ENCODE measurements around the gene ZFP36L1. TPM values are rescaled to one million over a fixed set of nuclear protein-coding genes. Genes with fewer than 3 reads are reported as not detected.

Gene ZFP36L1
- total RNA-seq, 1 donor, result 228 TPM

- Histone ChIP-seq H3K9me3 (ENCODE audit: low read depth, low read length) (no peaks in the 10 kb centered on the region), H3K4me3 (ENCODE audit: low read length) (no peak overlapping the region), H3K4me1 (ENCODE audit: insufficient read depth, low read length) (peaks cover 36% of the 10 kb centered on the region), H3K27me3 (ENCODE audit: insufficient read depth, low read length) (no peaks in the 10 kb centered on the region)
These were observed 35.2 kb downstream of the ZFP36L1 start for GRCh38 chr14:68757618-68758081.

- Histone ChIP-seq H3K9me3 (ENCODE audit: low read depth, low read length) (no peaks in the 10 kb centered on the region), H3K4me3 (ENCODE audit: low read length) (no peak overlapping the region), H3K4me1 (ENCODE audit: insufficient read depth, low read length) (peaks cover 36% of the 10 kb centered on the region), H3K27me3 (ENCODE audit: insufficient read depth, low read length) (no peaks in the 10 kb centered on the region)
These were observed 36.1 kb downstream of the ZFP36L1 start for GRCh38 chr14:68756734-68757133.

GRCh38 chr14:68756000-68756481, 36.8 kb downstream of the ZFP36L1 start:
- Histone ChIP-seq H3K27me3 (ENCODE audit: insufficient read depth, low read length) (no peaks in the 10 kb centered on the region), H3K4me3 (ENCODE audit: low read length) (no peak overlapping the region)

GRCh38 chr14:68755016-68755353, 37.9 kb downstream of the ZFP36L1 start:
- no peaks in the 10 kb centered on the region for H3K27me3 ChIP-seq (ENCODE audit: insufficient read depth, low read length)
- H3K9me3 ChIP-seq (ENCODE audit: low read depth, low read length), result no peaks in the 10 kb centered on the region
- no peak overlapping the region for H3K4me3 ChIP-seq (ENCODE audit: low read length)
- peaks cover 36% of the 10 kb centered on the region for H3K4me1 ChIP-seq (ENCODE audit: insufficient read depth, low read length)

More at GRCh38 chr14:68756000-68756481, 36.8 kb downstream of the ZFP36L1 start:
- Histone ChIP-seq H3K4me1 (ENCODE audit: insufficient read depth, low read length) (peaks cover 36% of the 10 kb centered on the region), H3K9me3 (ENCODE audit: low read depth, low read length) (no peaks in the 10 kb centered on the region)

- H3K9me3 ChIP-seq (ENCODE audit: low read depth, low read length), result no peaks in the 10 kb centered on the region
- H3K4me3 ChIP-seq (ENCODE audit: low read length), result no peak overlapping the region
- H3K4me1 ChIP-seq (ENCODE audit: insufficient read depth, low read length), result peaks cover 27% of the 10 kb centered on the region
- peaks cover 9% of the 10 kb centered on the region for H3K27me3 ChIP-seq (ENCODE audit: insufficient read depth, low read length)
These were observed 39.2 kb downstream of the ZFP36L1 start for GRCh38 chr14:68753690-68754089.

- no peaks in the 10 kb centered on the region for H3K9me3 ChIP-seq (ENCODE audit: low read depth, low read length)
- H3K4me1 ChIP-seq (ENCODE audit: insufficient read depth, low read length), result peaks cover 15% of the 10 kb centered on the region
- peaks cover 17% of the 10 kb centered on the region for H3K27me3 ChIP-seq (ENCODE audit: insufficient read depth, low read length)
- H3K4me3 ChIP-seq (ENCODE audit: low read length), result no peak overlapping the region
These were observed 40.4 kb downstream of the ZFP36L1 start for GRCh38 chr14:68752271-68753006.

- peaks cover 28% of the 10 kb centered on the region for H3K27me3 ChIP-seq (ENCODE audit: insufficient read depth, low read length)
- no peaks in the 10 kb centered on the region for H3K9me3 ChIP-seq (ENCODE audit: low read depth, low read length)
- no peak overlapping the region for H3K4me3 ChIP-seq (ENCODE audit: low read length)
- H3K4me1 ChIP-seq (ENCODE audit: insufficient read depth, low read length), result no peaks in the 10 kb centered on the region
These were observed 43.1 kb downstream of the ZFP36L1 start for GRCh38 chr14:68749487-68750475.

- Histone ChIP-seq H3K4me3 (ENCODE audit: low read length) (no peak overlapping the region), H3K9me3 (ENCODE audit: low read depth, low read length) (no peaks in the 10 kb centered on the region), H3K27me3 (ENCODE audit: insufficient read depth, low read length) (peaks cover 32% of the 10 kb centered on the region), H3K4me1 (ENCODE audit: insufficient read depth, low read length) (no peaks in the 10 kb centered on the region)
These were observed 44.2 kb downstream of the ZFP36L1 start for GRCh38 chr14:68748691-68749090.

GRCh38 chr14:68748260-68748659, 44.6 kb downstream of the ZFP36L1 start:
- H3K9me3 ChIP-seq (ENCODE audit: low read depth, low read length), result no peaks in the 10 kb centered on the region
- H3K4me1 ChIP-seq (ENCODE audit: insufficient read depth, low read length), result peaks cover 1% of the 10 kb centered on the region
- H3K4me3 ChIP-seq (ENCODE audit: low read length), result no peak overlapping the region
- H3K27me3 ChIP-seq (ENCODE audit: insufficient read depth, low read length), result peaks cover 33% of the 10 kb centered on the region

GRCh38 chr14:68747393-68747792, 45.5 kb downstream of the ZFP36L1 start:
- no peaks in the 10 kb centered on the region for H3K9me3 ChIP-seq (ENCODE audit: low read depth, low read length)
- H3K27me3 ChIP-seq (ENCODE audit: insufficient read depth, low read length), result peaks cover 34% of the 10 kb centered on the region
- no peak overlapping the region for H3K4me3 ChIP-seq (ENCODE audit: low read length)
- H3K4me1 ChIP-seq (ENCODE audit: insufficient read depth, low read length), result peaks cover 10% of the 10 kb centered on the region

GRCh38 chr14:68744613-68745012, 48.3 kb downstream of the ZFP36L1 start:
- peaks cover 31% of the 10 kb centered on the region for H3K27me3 ChIP-seq (ENCODE audit: insufficient read depth, low read length)
- no peak overlapping the region for H3K4me3 ChIP-seq (ENCODE audit: low read length)
- H3K4me1 ChIP-seq (ENCODE audit: insufficient read depth, low read length), result peaks cover 32% of the 10 kb centered on the region
- H3K9me3 ChIP-seq (ENCODE audit: low read depth, low read length), result no peaks in the 10 kb centered on the region

GRCh38 chr14:68741839-68742470, 50.9 kb downstream of the ZFP36L1 start:
- Histone ChIP-seq H3K4me1 (ENCODE audit: insufficient read depth, low read length) (peaks cover 32% of the 10 kb centered on the region), H3K9me3 (ENCODE audit: low read depth, low read length) (no peaks in the 10 kb centered on the region), H3K4me3 (ENCODE audit: low read length) (no peak overlapping the region), H3K27me3 (ENCODE audit: insufficient read depth, low read length) (peaks cover 18% of the 10 kb centered on the region)

- Histone ChIP-seq H3K4me1 (ENCODE audit: insufficient read depth, low read length) (peaks cover 32% of the 10 kb centered on the region), H3K9me3 (ENCODE audit: low read depth, low read length) (no peaks in the 10 kb centered on the region), H3K27me3 (ENCODE audit: insufficient read depth, low read length) (peaks cover 18% of the 10 kb centered on the region), H3K4me3 (ENCODE audit: low read length) (no peak overlapping the region)
These were observed 51.4 kb downstream of the ZFP36L1 start for GRCh38 chr14:68741477-68741791.

- Histone ChIP-seq H3K4me3 (ENCODE audit: low read length) (no peak overlapping the region), H3K9me3 (ENCODE audit: low read depth, low read length) (no peaks in the 10 kb centered on the region), H3K27me3 (ENCODE audit: insufficient read depth, low read length) (peaks cover 18% of the 10 kb centered on the region), H3K4me1 (ENCODE audit: insufficient read depth, low read length) (peaks cover 34% of the 10 kb centered on the region)
These were observed 51.9 kb downstream of the ZFP36L1 start for GRCh38 chr14:68740788-68741476.
